Fibroblast of lung (primary cell): Measurements from ENCODE around the gene LRMDA.

Source experiments
- EZH2 ChIP-seq: IDR thresholded peaks from 2 replicates; pipeline ENCODE4 v1.5.1; 2012; ENCODE audit warnings: low read length, control low read depth, mild to moderate bottlenecking; ENCODE audit errors: missing control alignments
- TF ChIP-seq, protein P1 (sequence below), 2 donors: IDR thresholded peaks in 1 of 2; conservative IDR thresholded peaks in 1 of 2; 1 replicate in 1 of 2; 2 replicates in 1 of 2; pipeline ENCODE4 v1.5.1; 2011 to 2012; ENCODE audit warnings: low read length in 2 of 2, control low read depth in 1 of 2, inconsistent platforms in 1 of 2, low read depth in 1 of 2, mild to moderate bottlenecking in 1 of 2

GRCh38 chr10:75592791-75593643 is 161.6 kb downstream of the LRMDA start:
- TF ChIP-seq, protein P1, sequence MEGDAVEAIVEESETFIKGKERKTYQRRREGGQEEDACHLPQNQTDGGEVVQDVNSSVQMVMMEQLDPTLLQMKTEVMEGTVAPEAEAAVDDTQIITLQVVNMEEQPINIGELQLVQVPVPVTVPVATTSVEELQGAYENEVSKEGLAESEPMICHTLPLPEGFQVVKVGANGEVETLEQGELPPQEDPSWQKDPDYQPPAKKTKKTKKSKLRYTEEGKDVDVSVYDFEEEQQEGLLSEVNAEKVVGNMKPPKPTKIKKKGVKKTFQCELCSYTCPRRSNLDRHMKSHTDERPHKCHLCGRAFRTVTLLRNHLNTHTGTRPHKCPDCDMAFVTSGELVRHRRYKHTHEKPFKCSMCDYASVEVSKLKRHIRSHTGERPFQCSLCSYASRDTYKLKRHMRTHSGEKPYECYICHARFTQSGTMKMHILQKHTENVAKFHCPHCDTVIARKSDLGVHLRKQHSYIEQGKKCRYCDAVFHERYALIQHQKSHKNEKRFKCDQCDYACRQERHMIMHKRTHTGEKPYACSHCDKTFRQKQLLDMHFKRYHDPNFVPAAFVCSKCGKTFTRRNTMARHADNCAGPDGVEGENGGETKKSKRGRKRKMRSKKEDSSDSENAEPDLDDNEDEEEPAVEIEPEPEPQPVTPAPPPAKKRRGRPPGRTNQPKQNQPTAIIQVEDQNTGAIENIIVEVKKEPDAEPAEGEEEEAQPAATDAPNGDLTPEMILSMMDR (conservative IDR thresholded peaks at IDR 0.05 in 1 of 2, IDR thresholded peaks at IDR 0.05 in 1 of 2; ENCODE audit: low read depth in 1 of 2, low read length in 2 of 2): no peak
- no peak for TF ChIP-seq EZH2
